Liver (tissue), 9 donors: ENCODE results near the gene MED10. TPM values are rescaled to one million over a fixed set of nuclear protein-coding genes. Genes with fewer than 3 reads are reported as not detected.

ENCODE experiments used
- DNase-seq: peaks from one replicate; pipeline ENCODE4 v3.0.0-alpha.2; 2017; ENCODE audit warnings: low spot score
- H3K27ac ChIP-seq, 2 donors: one replicate each; pipeline ENCODE4 v1.7.0; 2013; ENCODE audit warnings: inconsistent platforms in 2 of 2, low read length in 2 of 2, control low read depth in 1 of 2, low read depth in 1 of 2, mild to moderate bottlenecking in 1 of 2
- H3K27me3 ChIP-seq, 4 donors: one replicate each; pipeline versions ENCODE4 v1.6.1 to v1.7.0; 2013; ENCODE audit warnings: low read length in 3 of 4, inconsistent platforms in 1 of 4, mild to moderate bottlenecking in 1 of 4, moderate library complexity in 1 of 4; ENCODE audit not compliant: control insufficient read depth in 4 of 4, insufficient read depth in 4 of 4
- H3K36me3 ChIP-seq, 4 donors: one replicate each; pipeline versions ENCODE4 v1.6.1 to v1.7.0; 2013; ENCODE audit warnings: low read length in 3 of 4, mild to moderate bottlenecking in 3 of 4, low read depth in 1 of 4, moderate library complexity in 1 of 4; ENCODE audit not compliant: control insufficient read depth in 4 of 4, insufficient read depth in 3 of 4
- H3K4me1 ChIP-seq, 4 donors: one replicate each; pipeline versions ENCODE4 v1.6.1 to v1.7.0; 2013; ENCODE audit warnings: low read length in 3 of 4, mild to moderate bottlenecking in 3 of 4, moderate library complexity in 1 of 4; ENCODE audit not compliant: control insufficient read depth in 4 of 4, insufficient read depth in 4 of 4
- H3K4me3 ChIP-seq, 3 donors: one replicate each; pipeline versions ENCODE4 v1.6.1 to v1.7.0; 2013; ENCODE audit warnings: low read length in 3 of 3, control low read depth in 1 of 3, low read depth in 1 of 3, mild to moderate bottlenecking in 1 of 3
- H3K9ac ChIP-seq, 2 donors: one replicate each; pipeline ENCODE4 v1.7.0; 2013; ENCODE audit warnings: low read length in 2 of 2, mild to moderate bottlenecking in 2 of 2, moderate library complexity in 2 of 2, control low read depth in 1 of 2, low read depth in 1 of 2
- H3K9me3 ChIP-seq, 4 donors: one replicate each; pipeline versions ENCODE4 v1.6.1 to v1.7.0; 2013; ENCODE audit warnings: low read length in 3 of 4; ENCODE audit not compliant: control insufficient read depth in 4 of 4
- FOXA1 ChIP-seq: IDR thresholded peaks from 2 replicates; pipeline ENCODE4 v1.6.1; 2016; ENCODE audit warnings: antibody characterized with exemption
- FOXA2 ChIP-seq: IDR thresholded peaks from 2 replicates; pipeline ENCODE4 v1.6.1; 2016; ENCODE audit warnings: antibody characterized with exemption
- JUND ChIP-seq, 2 donors: IDR thresholded peaks; 2 replicates each; pipeline ENCODE4 v1.6.1; 2016; ENCODE audit warnings: antibody characterized with exemption in 2 of 2
- MAX ChIP-seq: IDR thresholded peaks from 2 replicates; pipeline ENCODE4 v1.6.1; 2016; ENCODE audit warnings: antibody characterized with exemption
- NR2F2 ChIP-seq: IDR thresholded peaks from 2 replicates; pipeline ENCODE4 v1.6.1; 2016; ENCODE audit warnings: antibody characterized with exemption
- REST ChIP-seq: IDR thresholded peaks from 2 replicates; pipeline ENCODE4 v1.6.1; 2016; ENCODE audit warnings: antibody characterized with exemption, mild to moderate bottlenecking
- RXRA ChIP-seq, 2 donors: IDR thresholded peaks; 2 replicates each; pipeline ENCODE4 v1.6.1; 2017 to 2018; ENCODE audit warnings: antibody characterized with exemption in 2 of 2, mild to moderate bottlenecking in 1 of 2
- SP1 ChIP-seq: IDR thresholded peaks from 2 replicates; pipeline ENCODE4 v1.6.1; 2018; ENCODE audit warnings: antibody characterized with exemption, mild to moderate bottlenecking
- YY1 ChIP-seq: IDR thresholded peaks from 2 replicates; pipeline ENCODE4 v1.6.1; 2016; ENCODE audit warnings: antibody characterized with exemption, mild to moderate bottlenecking
- ZBTB33 ChIP-seq: IDR thresholded peaks from 2 replicates; pipeline ENCODE4 v1.6.1; 2016; ENCODE audit warnings: antibody characterized with exemption
- WGBS: extraction: QIAGEN DNeasy Blood & Tissue Kit; methylation state at CpG from one replicate; pipeline ENCODE4 v1.1.7; 2013; 5-methylcytosine and 5-hydroxymethylcytosine counted together
- polyA plus RNA-seq, 2 donors: library from polyadenylated mRNA; stranded (reverse) in 1 of 2; unstranded in 1 of 2; fragments of 200-250 nt in 1 of 2; fragments of >200 nt in 1 of 2; fragmentation: Nextera tagmentation in 1 of 2; extraction: Ambion mirVana in 1 of 2; gene quantifications; one replicate each; pipeline versions ENCODE4 v1.2.1 to v1.2.3, GENCODE V29; 2013 to 2015
- total RNA-seq, 2 donors: library from RNA; depleted of rRNA; stranded (reverse); fragments of >200 nt; gene quantifications; one replicate each; pipeline ENCODE4 v1.2.3, GENCODE V29; 2014
- donor health status: healthy.
- donor health status: healthy.
- donor health status: healthy.
- donor health status: healthy.
- donor health status: healthy.

MED10 gene
- total and polyA plus RNA-seq, 4 donors = 6.1 to 31.5 (median 11.5) TPM

GRCh38 chr5:6355294-6355693 is 23.1 kb downstream of the MED10 start:
- Histone ChIP-seq H3K36me3 (peaks cover 0 to 6% (median 0%) of the 10 kb centered on the region in 4 donors), H3K9me3 (no peaks in the 10 kb centered on the region), H3K9ac (no peak overlapping the region), H3K4me3 (no peak overlapping the region), H3K27ac (no peak overlapping the region), H3K4me1 (no peaks in the 10 kb centered on the region), H3K27me3 (no peaks in the 10 kb centered on the region)
- no peak for DNase-seq
- TF ChIP-seq JUND (IDR thresholded peaks at IDR 0.05) (no peak), RXRA (IDR thresholded peaks at IDR 0.05) (no peak), REST (no peak), FOXA1 (no peak), NR2F2 (no peak)
- 79% methylated on average over 6 of the region's 6 CpGs for WGBS

GRCh38 chr5:6354848-6355247 is 23.5 kb downstream of the MED10 start:
- WGBS = 71% methylated on average over 3 of the region's 3 CpGs
- H3K36me3 ChIP-seq = peaks cover 0 to 6% (median 0%) of the 10 kb centered on the region in 4 donors
- no peak overlapping the region for H3K9ac ChIP-seq
- H3K27ac ChIP-seq = no peak overlapping the region
- no peaks in the 10 kb centered on the region for H3K4me1 ChIP-seq
- no peaks in the 10 kb centered on the region for H3K27me3 ChIP-seq
- DNase-seq = no peak
- TF ChIP-seq YY1 (no peak), FOXA1 (no peak), SP1 (no peak), MAX (no peak)
- no peak overlapping the region for H3K4me3 ChIP-seq
- no peaks in the 10 kb centered on the region for H3K9me3 ChIP-seq

- H3K4me3 ChIP-seq = no peak overlapping the region
Measured at GRCh38 chr5:6353602-6354302, 24.6 kb downstream of the MED10 start.

More at GRCh38 chr5:6353602-6354302, 24.6 kb downstream of the MED10 start:
- Histone ChIP-seq H3K27me3 (no peaks in the 10 kb centered on the region), H3K4me1 (no peaks in the 10 kb centered on the region), H3K9ac (no peak overlapping the region), H3K36me3 (peaks cover 0 to 4% (median 0%) of the 10 kb centered on the region in 4 donors), H3K27ac (no peak overlapping the region), H3K9me3 (no peaks in the 10 kb centered on the region)
- 88% methylated on average over 13 of the region's 13 CpGs for WGBS
- no peak for TF ChIP-seq REST
- no peak for TF ChIP-seq ZBTB33
- no peak for TF ChIP-seq FOXA2
- DNase-seq = no peak
